Stimulated activated CD8-positive, alpha-beta memory T cell treated with anti-CD3 and anti-CD28 coated beads, Interleukin-7, amount 100 ng/mL, for 4 hours (primary cell): Measurements from ENCODE around the gene FOXP3.

Experiments
- DNase-seq, 2 donors: peaks; one replicate each; pipeline ENCODE4 v3.0.0-alpha.2; 2020; ENCODE audit warnings: low read depth in 2 of 2

The FOXP3 gene

DNA sequence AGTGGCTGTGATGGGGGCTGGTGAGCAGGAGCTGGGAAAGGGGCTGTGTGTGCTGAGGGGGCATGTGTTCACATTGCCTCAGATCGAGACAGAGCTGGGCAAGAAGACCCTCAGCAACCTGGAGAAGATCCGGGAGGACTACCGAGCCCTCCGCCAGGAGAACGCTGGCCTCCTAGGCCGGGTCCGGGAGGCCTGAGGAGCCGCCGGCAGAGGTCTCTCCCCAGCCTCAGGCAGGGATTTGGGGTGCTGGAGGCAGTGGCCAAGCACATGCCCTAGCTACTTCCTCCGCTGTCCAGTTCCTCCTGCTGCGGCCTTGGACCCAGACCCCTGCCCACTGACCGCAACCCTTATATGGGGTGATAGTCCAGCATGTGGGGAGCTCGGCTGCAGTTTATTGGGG lies 14.4 kb downstream of the FOXP3 start:
- no peak for DNase-seq

GRCh38 chrX:49249616-49250015 lies 14.9 kb downstream of the FOXP3 start:
- no peak for DNase-seq

DNA sequence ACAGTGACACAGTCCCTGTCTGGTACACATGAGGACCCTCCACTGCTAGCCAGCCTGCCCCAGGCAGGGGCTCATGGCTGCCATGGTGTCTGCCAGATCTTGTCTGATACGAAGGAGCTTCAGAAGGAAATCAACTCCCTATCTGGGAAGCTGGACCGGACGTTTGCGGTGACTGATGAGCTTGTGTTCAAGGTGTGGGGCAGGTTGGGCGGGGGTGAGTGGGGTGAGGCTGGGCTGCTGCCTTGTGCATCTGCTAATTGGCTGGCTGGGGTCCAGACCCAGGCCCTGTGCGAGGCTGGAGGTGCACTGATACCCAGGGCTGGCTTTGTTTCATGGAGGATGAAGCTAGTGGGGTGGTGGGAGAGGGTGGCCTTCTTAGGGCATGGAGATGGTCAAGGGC lies 15.4 kb downstream of the FOXP3 start:
- DNase-seq = no peak

GRCh38 chrX:49247916-49248811 lies 16.3 kb downstream of the FOXP3 start:
- DNase-seq = no peak

- DNase-seq = no peak
These were observed 17.2 kb downstream of the FOXP3 start for GRCh38 chrX:49247346-49247745.

DNA sequence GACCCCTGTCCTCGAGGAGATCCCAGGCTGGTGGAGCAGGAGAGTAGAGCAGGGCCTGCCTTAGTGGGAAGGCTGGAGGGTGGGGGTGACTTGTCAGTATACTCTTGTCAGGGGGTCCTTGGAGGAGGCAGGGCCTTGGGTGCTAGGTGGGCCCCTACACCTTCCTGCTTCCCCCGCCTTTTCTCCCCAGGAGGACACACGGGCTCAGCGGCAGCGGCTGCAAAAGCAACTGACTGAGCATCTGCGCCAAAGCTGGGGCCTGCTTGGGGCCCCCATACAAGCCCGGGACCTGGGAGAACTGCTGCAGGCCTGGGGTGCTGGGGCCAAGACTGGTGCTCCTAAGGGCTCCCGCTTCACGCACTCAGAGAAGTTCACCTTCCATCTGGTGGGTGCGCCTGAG lies 18.0 kb downstream of the FOXP3 start:
- no peak for DNase-seq

DNA sequence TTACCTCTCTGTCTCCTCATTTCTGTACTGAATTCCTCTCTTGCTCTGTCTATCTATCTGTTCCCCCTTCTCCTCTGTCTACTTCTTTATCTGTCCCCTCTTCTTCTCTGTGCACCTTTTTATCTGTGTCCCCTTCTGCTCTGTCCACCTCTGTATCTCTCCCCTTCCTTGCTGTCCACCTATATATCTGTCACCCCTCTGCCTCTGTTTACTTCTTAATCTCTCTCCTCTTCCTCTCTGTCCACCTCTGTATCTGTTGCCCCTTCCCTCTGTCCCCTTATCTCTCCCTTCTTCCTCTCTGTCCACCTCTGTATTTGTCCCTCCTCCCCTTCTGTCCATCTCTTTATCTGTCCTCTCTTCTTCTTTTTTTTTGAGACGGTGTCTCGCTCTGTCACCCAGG lies 20.3 kb downstream of the FOXP3 start:
- DNase-seq = no peak

GRCh38 chrX:49243166-49243565 lies 21.3 kb downstream of the FOXP3 start:
- no peak for DNase-seq

GRCh38 chrX:49242545-49243066 lies 21.9 kb downstream of the FOXP3 start:
- no peak for DNase-seq

GRCh38 chrX:49238735-49239134 lies 25.8 kb downstream of the FOXP3 start:
- DNase-seq = no peak

- no peak for DNase-seq
These were observed 27.4 kb downstream of the FOXP3 start for GRCh38 chrX:49237060-49237459.

DNA sequence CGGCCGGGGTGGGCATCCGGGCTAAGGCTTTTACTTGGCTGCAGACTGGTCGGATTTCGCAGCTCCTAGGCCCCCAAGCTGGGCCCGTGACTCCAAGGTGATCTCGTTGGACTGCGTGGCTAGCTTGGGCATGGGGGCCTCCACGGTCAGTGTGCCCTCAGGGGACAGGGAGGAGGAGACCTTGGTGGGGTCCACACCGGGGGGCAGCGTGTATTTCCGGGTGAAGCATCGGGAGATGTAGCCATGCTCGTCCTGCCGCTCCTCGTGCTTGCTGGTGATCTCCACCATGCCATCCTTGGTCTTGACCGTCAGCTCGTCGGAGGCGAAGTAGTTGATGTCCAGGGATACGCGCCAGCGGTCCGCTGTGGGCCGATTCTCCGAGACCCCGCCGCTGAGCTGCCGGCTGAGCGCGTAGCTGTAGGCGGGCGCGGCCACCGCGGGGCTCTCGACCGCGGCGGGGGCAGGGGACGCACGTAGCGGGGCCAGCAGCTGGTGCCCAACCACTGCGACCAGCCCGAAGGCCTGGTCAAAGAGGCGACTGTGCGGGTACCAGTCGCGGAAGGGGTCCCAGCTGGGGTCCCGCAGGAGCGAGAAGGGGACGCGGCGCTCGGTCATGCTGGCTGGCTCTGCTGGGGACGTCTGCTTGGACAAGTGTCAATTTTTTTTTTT lies 30.5 kb downstream of the FOXP3 start:
- no peak for DNase-seq

DNA sequence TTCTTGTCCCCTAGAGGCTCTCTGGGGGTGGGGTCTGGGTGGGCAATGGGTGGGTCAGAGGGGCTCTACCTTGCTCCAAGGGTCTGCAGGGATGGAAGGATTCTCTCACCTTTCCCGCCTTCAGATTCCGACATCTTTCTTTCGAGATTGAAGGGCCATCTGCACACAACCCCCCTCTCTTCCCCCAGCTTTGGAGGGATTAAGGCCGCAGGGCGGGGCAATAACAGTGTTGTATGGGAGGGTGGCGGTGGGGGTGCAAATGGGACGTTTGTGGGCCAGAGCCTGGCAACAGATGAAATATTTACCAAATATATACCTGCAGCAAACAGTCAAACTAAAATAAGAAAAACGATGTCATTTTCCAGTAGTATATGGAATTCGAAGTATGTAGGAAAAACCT lies 31.3 kb downstream of the FOXP3 start, which contains the start of gene CACNA1F:
CACNA1F (minus strand) TSS at position 165 of the 400 bp plus-strand sequence; CDS start at position 134, 31 bp downstream.
- no peak for DNase-seq

GRCh38 chrX:49232525-49232924 lies 32.0 kb downstream of the FOXP3 start:
- no peak for DNase-seq

DNA sequence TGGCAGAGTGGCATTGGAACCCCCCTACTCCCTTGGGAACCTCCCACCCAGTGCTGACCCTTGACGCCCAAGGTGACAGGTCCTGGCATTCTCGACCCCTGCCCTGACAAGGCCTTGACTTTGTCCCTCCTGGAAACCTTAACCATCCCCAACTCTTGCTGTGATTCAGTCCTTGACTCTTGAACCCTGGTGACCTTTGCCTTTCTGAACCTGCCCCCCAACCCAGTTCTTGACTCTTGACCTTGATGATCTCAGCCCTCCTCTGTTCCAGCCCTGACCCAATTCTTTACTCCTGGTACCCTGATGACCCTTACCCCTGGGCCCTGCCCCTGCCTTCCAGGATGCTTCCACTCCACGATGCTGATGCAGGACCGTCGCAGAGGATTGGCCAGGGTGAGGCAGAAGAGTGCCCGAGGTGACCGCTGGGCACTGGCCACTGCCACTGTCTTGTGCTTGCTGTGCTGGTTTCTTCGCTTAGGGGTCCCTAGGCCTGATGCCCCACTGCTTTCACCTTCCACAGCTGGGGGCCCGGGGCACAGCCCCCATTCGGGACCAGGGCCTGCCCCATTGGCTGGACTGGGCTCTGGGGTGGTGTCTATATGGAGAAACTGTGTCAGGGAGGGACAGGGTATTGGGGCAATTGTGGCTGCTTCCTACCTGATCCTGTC lies 33.0 kb downstream of the FOXP3 start:
- DNase-seq = no peak

GRCh38 chrX:49230500-49231232 lies 33.8 kb downstream of the FOXP3 start:
- peak; percentile 12 to 46 for DNase-seq

- DNase-seq = no peak
These were observed 36.3 kb downstream of the FOXP3 start for GRCh38 chrX:49228185-49228584.

DNA sequence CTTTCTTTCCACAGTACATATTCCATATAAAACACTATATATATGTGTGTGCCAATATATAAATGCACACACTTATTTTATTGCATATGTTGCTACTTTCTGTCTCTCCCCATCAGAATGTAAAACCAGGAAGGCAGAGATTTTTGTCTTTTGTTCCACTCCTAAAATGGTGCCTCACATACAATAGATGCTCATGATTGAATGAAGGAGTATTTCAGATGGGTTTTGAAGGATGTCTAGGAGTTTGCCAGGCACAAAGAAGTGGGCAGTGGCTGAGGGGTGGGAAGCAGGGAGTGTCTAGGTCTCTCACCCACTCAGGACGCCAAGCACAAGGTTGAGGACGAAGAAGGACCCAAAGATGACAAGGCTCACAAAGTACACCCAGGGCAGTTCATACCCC lies 36.8 kb downstream of the FOXP3 start:
- no peak for DNase-seq

- no peak for DNase-seq
These were observed 37.6 kb downstream of the FOXP3 start for GRCh38 chrX:49226946-49227345.

DNA sequence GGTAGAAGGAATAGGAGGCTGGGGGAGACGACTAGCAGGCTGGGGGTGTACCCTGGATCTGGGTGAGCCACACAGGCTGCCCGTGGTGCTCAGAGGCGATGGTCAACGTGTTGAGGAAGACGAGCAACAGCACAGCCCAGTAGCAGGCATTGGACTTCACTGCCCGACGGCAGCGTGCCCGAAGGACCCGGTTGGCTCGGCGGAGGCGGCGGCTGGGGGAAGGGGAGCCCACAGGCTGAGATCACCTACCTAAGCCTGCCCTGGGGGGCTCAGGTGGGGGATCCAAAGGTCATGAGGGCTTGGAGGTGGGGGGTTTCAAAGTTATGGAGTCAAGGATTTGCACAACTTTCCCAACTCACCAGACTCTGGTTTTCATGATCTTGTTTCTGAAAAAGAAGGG lies 38.7 kb downstream of the FOXP3 start:
- no peak for DNase-seq

DNA sequence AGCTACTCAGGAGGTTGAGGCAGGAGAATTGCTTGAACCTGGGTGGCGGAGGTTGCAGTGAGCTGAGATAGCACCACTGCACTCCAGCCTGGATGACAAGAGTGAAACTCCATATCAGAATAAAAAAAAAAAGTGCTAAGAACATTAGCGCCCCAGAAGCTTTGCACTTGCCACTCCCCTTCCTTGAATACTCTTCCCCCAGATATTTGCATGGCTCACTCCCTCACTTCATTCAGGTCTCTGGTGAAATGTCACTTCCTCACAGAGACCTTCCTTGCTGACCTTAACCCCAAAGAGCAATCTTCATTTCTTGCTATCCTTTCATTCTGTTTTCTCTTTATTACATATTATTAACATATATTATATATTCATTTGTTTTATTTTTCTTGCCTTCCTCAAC lies 42.6 kb downstream of the FOXP3 start:
- DNase-seq = no peak

GRCh38 chrX:49220100-49220499 lies 44.4 kb downstream of the FOXP3 start:
- DNase-seq = no peak
